SU-DHL-6 (cell line): ENCODE results near the gene HHIP.

Experiments
- H2AFZ ChIP-seq: fragments of 200-600 bp; sonication (generic); 2 replicates; pipeline ENCODE4 v1.6.1; 2014; ENCODE audit warnings: low read depth, mild to moderate bottlenecking, moderate library complexity, mixed read lengths, antibody characterized with exemption, low read length; ENCODE audit not compliant: severe bottlenecking
- H3F3A ChIP-seq: fragments of 200-600 bp; shearing (Covaris generic); 2 replicates; pipeline ENCODE4 v1.6.0; 2016; ENCODE audit warnings: antibody characterized with exemption, mild to moderate bottlenecking; ENCODE audit not compliant: insufficient read depth
- H3K27ac ChIP-seq: fragments of 200-600 bp; sonication (generic); 2 replicates; pipeline ENCODE4 v1.5.1; 2016; ENCODE audit warnings: low read depth, mild to moderate bottlenecking, low read length, moderate library complexity, mixed read lengths
- H3K27me3 ChIP-seq: fragments of 200-600 bp; sonication (generic), shearing (Covaris generic); 2 replicates; pipeline ENCODE4 v1.6.0; 2014; ENCODE audit warnings: mild to moderate bottlenecking, low read length
- H3K36me3 ChIP-seq: fragments of 200-600 bp; sonication (generic); 2 replicates; pipeline ENCODE4 v1.6.1; 2014; ENCODE audit warnings: mild to moderate bottlenecking, low read length, mixed read lengths
- H3K4me2 ChIP-seq: fragments of 300-600, 200-600 bp; shearing (Covaris generic), sonication (generic); 2 replicates; pipeline ENCODE4 v1.6.0; 2014; ENCODE audit warnings: low read length, low read depth, mild to moderate bottlenecking; ENCODE audit not compliant: poor library complexity, severe bottlenecking
- H3K4me3 ChIP-seq: fragments of 200-600 bp; sonication (generic); 2 replicates; pipeline ENCODE4 v1.5.1; 2014; ENCODE audit warnings: antibody characterized with exemption, low read length, mild to moderate bottlenecking, mixed read lengths; ENCODE audit not compliant: insufficient read depth, poor library complexity, severe bottlenecking
- H3K79me2 ChIP-seq: fragments of 200-600 bp; sonication (generic); 2 replicates; pipeline ENCODE4 v1.6.1; 2014; ENCODE audit warnings: mild to moderate bottlenecking, low read length, moderate library complexity; ENCODE audit not compliant: insufficient read depth
- H3K9ac ChIP-seq: fragments of 200-600 bp; sonication (generic); 2 replicates; pipeline ENCODE4 v1.7.0; 2014; ENCODE audit warnings: mild to moderate bottlenecking, low read length
- H3K9me2 ChIP-seq: fragments of 200-600 bp; sonication (generic); replicated peaks from 2 replicates; pipeline ENCODE4 v1.6.1; 2014; ENCODE audit warnings: low read length; ENCODE audit not compliant: insufficient read depth
- H3K9me3 ChIP-seq: fragments of 200-600 bp; sonication (generic); 2 replicates; pipeline ENCODE4 v1.6.1; 2014; ENCODE audit warnings: low read length, mixed read lengths; ENCODE audit not compliant: insufficient read depth
- H4K20me1 ChIP-seq: fragments of 200-600 bp; sonication (generic); 2 replicates; pipeline ENCODE4 v1.6.1; 2014; ENCODE audit warnings: low read depth, mild to moderate bottlenecking, antibody characterized with exemption, low read length, moderate library complexity, mixed read lengths
- EZH2phosphoT487 ChIP-seq: fragments of 200-600 bp; sonication (generic), shearing (Covaris generic); conservative IDR thresholded peaks from 2 replicates; pipeline ENCODE4 v1.6.1; 2018; ENCODE audit warnings: mild to moderate bottlenecking, antibody characterized with exemption, low read length, moderate library complexity, mixed read lengths
- TF ChIP-seq, protein P1 (sequence below): fragments of 200-600 bp; sonication (generic); IDR thresholded peaks from one replicate; pipeline ENCODE4 v1.5.1; 2017; ENCODE audit warnings: antibody characterized with exemption, mild to moderate bottlenecking, low read length, moderate library complexity; ENCODE audit not compliant: insufficient read depth, poor library complexity, severe bottlenecking

The HHIP gene

DNA sequence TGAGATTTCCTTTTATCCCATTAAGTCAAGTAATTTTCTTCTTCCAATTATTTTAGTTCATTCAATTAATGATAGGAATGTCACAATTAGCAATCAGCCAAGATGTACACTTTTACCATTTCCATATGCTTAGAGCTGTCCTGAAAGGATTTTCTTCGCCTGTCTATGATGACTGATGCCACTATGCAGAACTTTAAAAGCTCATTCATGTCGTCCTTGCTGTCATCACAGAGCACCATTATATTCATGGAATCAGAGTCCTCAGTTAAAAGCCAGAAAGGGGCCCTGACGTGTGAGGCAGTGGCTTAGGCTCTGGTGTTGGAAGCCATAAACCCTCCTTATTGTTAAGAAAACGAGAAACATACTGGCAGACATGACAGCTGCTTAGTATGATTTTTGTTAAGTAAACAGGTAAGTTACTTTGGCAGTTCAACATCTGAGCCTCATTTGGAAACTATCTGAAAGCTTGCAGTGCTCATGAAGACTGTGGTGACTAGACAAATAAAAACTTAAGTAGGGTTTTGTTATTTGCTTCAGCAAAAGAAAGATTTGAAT lies 73.1 kb downstream of the HHIP start:
- TF ChIP-seq, protein P1, sequence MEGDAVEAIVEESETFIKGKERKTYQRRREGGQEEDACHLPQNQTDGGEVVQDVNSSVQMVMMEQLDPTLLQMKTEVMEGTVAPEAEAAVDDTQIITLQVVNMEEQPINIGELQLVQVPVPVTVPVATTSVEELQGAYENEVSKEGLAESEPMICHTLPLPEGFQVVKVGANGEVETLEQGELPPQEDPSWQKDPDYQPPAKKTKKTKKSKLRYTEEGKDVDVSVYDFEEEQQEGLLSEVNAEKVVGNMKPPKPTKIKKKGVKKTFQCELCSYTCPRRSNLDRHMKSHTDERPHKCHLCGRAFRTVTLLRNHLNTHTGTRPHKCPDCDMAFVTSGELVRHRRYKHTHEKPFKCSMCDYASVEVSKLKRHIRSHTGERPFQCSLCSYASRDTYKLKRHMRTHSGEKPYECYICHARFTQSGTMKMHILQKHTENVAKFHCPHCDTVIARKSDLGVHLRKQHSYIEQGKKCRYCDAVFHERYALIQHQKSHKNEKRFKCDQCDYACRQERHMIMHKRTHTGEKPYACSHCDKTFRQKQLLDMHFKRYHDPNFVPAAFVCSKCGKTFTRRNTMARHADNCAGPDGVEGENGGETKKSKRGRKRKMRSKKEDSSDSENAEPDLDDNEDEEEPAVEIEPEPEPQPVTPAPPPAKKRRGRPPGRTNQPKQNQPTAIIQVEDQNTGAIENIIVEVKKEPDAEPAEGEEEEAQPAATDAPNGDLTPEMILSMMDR = no peak
- TF ChIP-seq EZH2phosphoT487 = no peak
- Histone ChIP-seq H3F3A (no peaks in the 10 kb centered on the region), H3K9me2 (no peaks in the 10 kb centered on the region), H3K27ac (no peak overlapping the region), H2AFZ (no peak overlapping the region), H3K36me3 (no peaks in the 10 kb centered on the region), H3K4me3 (no peak overlapping the region), H3K27me3 (no peaks in the 10 kb centered on the region), H3K9ac (no peak overlapping the region), H3K4me2 (no peak overlapping the region), H4K20me1 (no peaks in the 10 kb centered on the region), H3K9me3 (no peaks in the 10 kb centered on the region), H3K79me2 (no peaks in the 10 kb centered on the region)

DNA sequence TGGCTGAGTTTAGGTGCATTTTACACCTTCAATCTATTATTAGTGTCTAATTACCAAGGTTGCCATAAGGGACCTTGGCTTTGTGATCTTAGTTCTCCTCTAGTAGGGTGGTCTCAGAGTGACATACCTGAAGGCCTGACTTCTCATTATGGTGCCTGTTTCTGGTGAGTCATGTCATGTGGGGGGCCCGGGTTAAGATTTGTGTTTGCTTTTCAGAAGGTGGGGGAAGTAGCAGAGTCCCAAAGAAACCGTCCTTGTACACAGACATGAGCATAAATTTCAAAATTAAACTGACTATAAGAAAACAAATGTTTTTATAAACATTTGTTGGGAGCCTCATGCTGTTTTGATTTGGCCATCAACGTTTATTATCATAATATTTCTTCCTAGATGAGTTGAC lies 74.5 kb downstream of the HHIP start:
- Histone ChIP-seq H3K4me2 (no peak overlapping the region), H3K27me3 (no peaks in the 10 kb centered on the region), H3K9me3 (no peaks in the 10 kb centered on the region), H2AFZ (no peak overlapping the region), H3K4me3 (no peak overlapping the region), H3K9me2 (no peaks in the 10 kb centered on the region), H3K27ac (no peak overlapping the region), H3K79me2 (no peaks in the 10 kb centered on the region), H3F3A (no peaks in the 10 kb centered on the region), H4K20me1 (no peaks in the 10 kb centered on the region), H3K36me3 (no peaks in the 10 kb centered on the region), H3K9ac (no peak overlapping the region)
- TF ChIP-seq, protein P1 = no peak
- TF ChIP-seq EZH2phosphoT487 = no peak

DNA sequence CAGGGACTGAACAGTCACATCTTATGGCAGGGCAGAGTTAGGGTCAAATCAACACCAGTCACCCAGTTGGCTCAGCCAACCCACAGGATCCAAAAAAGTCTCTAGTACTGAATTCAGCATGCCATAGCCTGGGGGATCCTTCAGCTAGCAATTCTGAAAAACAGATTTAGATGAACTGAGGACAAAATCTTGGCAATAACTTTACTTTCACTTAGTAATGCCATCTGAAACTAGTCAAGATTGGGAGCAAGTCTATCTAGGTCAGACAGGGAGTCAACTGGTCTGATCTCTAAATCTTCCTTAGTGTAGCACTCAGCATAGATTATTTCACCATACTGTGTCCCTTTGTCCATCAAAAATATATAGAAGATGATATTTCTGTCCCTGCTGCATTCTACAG lies 76.0 kb downstream of the HHIP start:
- Histone ChIP-seq H3K4me3 (no peak overlapping the region), H3K79me2 (no peaks in the 10 kb centered on the region), H3K9me3 (no peaks in the 10 kb centered on the region), H3K9me2 (no peaks in the 10 kb centered on the region), H3K4me2 (no peak overlapping the region), H3F3A (no peaks in the 10 kb centered on the region), H3K9ac (no peak overlapping the region), H3K36me3 (no peaks in the 10 kb centered on the region), H4K20me1 (no peaks in the 10 kb centered on the region), H3K27me3 (no peaks in the 10 kb centered on the region), H2AFZ (no peak overlapping the region), H3K27ac (no peak overlapping the region)
- TF ChIP-seq, protein P1 = no peak
- no peak for TF ChIP-seq EZH2phosphoT487
